GM11168 (cell line): ENCODE data around the gene NCF2.

Source experiments
- in situ Hi-C: fragments of 300-500 bp; cut with MboI; formaldehyde crosslinking; loops from one replicate; pipeline ENCODE4 v1.12.0; 2022; ENCODE audit warnings: low sequenced_read_pairs; ENCODE audit not compliant: unreplicated experiment

NCF2 gene

GRCh38 chr1:183508694-183509093, 81.6 kb downstream of the NCF2 start:
- in situ Hi-C loops: no loop called here

- in situ Hi-C loops: no loop called here
These were observed 83.7 kb downstream of the NCF2 start for GRCh38 chr1:183506561-183506960.
